ENCODE results near the gene PIK3CB. TPM values are rescaled to one million over a fixed set of nuclear protein-coding genes. Genes with fewer than 3 reads are reported as not detected.

PIK3CB gene
- total RNA-seq, 2 experiments from 2014 or later, result 13.5 to 14.4 TPM

DNA sequence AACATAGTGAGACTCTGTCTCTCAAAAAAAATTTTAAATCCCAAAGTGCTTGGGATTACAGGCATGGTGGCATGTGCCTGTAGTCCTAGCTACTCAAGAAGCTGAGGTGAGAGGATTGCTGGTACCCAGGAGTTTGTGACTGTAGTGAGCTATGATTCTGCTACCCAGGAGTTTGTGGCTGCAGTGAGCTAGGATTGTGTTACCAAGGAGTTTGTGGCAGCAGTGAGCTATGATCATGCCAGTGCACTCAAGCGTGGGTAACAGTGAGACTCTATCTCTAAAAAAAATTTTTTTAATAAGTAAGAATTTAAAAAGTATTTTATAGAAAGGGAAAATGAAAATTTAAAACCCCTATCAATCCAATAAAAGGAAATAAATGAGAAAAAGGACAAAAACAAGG lies 156.6 kb downstream of the PIK3CB start:
- no peak overlapping the region for H3K4me3 Mint-ChIP-seq
- H3K9me3 Mint-ChIP-seq, result peaks cover 12% of the 10 kb centered on the region
- POLR2A ChIA-PET, result no interaction called here
- H3K36me3 Mint-ChIP-seq (ENCODE audit: low read depth), result peaks cover 33% of the 10 kb centered on the region
- CTCF ChIA-PET, result interaction anchor here (1.6 to 2.4 kb wide), 2 partner anchors 11 to 238 kb away, joined by 4 to 8 read pairs; no protein-coding TSS in a partner anchor
- H3K27ac Mint-ChIP-seq, result no peak overlapping the region
- no peak for DNase-seq
- H3K4me1 Mint-ChIP-seq, result no peaks in the 10 kb centered on the region
- no peaks in the 10 kb centered on the region for H3K27me3 Mint-ChIP-seq

DNA sequence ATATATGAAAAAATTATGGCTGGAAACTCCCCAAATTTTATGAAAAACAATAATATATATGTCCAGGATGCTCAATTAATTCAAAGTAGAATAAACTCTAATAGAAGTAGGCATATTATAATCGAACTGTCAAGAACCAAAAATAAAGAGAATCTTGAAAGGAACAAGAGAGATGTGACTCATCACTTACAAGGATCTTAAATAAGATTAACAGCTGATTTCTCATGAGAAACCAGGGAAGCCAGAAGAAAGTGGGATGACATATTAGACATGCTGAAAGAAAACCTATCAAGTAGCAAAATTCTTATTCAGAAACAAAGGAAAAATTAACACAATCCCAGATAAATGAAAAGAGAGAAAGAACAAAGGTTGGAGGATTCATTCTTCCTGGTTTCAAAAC lies 159.3 kb downstream of the PIK3CB start:
- Mint-ChIP-seq H3K27ac (no peak overlapping the region), H3K36me3 (ENCODE audit: low read depth) (peaks cover 29% of the 10 kb centered on the region), H3K4me3 (no peak overlapping the region), H3K27me3 (no peaks in the 10 kb centered on the region), H3K4me1 (no peaks in the 10 kb centered on the region), H3K9me3 (peaks cover 12% of the 10 kb centered on the region)
- POLR2A ChIA-PET, result no interaction called here
- DNase-seq, result no peak
- CTCF ChIA-PET, result no interaction called here

GRCh38 chr3:138673641-138674530 lies 160.8 kb downstream of the PIK3CB start:
- DNase-seq, result no peak
- Mint-ChIP-seq H3K4me3 (no peak overlapping the region), H3K27me3 (no peaks in the 10 kb centered on the region), H3K9me3 (peaks cover 12% of the 10 kb centered on the region), H3K4me1 (no peaks in the 10 kb centered on the region), H3K36me3 (ENCODE audit: low read depth) (peaks cover 29% of the 10 kb centered on the region), H3K27ac (no peak overlapping the region)
- ChIA-PET POLR2A (no interaction called here), CTCF (interaction anchor here (1.1 kb wide), 1 partner anchor 250 kb away, joined by 3 read pairs; no protein-coding TSS in a partner anchor)

- POLR2A ChIA-PET, result no interaction called here
- DNase-seq, result no peak
- Mint-ChIP-seq H3K27me3 (no peaks in the 10 kb centered on the region), H3K36me3 (ENCODE audit: low read depth) (peaks cover 18% of the 10 kb centered on the region), H3K9me3 (peaks cover 6% of the 10 kb centered on the region), H3K27ac (no peak overlapping the region), H3K4me1 (no peaks in the 10 kb centered on the region), H3K4me3 (no peak overlapping the region)
- CTCF ChIA-PET, result interaction anchor here (1.4 kb wide), 2 partner anchors 246 to 253 kb away, joined by 4 to 5 read pairs; no protein-coding TSS in a partner anchor
Measured at GRCh38 chr3:138670407-138670806, 164.3 kb downstream of the PIK3CB start.

DNA sequence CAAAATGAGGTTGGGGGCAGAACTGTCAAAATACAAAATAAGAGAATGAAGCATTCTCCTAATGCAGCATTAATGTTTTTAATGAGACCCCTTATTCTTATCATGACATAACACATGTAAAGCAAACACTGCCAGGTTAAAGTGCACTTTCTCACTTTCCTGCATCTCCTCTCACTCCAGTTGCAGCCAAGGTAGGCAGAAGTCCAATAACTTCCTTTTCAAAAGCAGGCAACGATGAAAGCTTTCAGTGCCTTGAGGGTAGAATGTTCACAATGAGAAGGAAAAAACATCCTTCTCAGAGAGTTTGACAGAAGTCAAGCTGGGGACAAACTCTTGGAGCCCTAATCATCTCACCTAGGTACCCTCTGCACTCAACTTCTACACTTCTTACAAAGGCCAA lies 166.6 kb downstream of the PIK3CB start:
- H3K36me3 Mint-ChIP-seq (ENCODE audit: low read depth), result peaks cover 12% of the 10 kb centered on the region
- DNase-seq, result no peak
- H3K4me1 Mint-ChIP-seq, result no peaks in the 10 kb centered on the region
- no peak overlapping the region for H3K4me3 Mint-ChIP-seq
- POLR2A ChIA-PET, result no interaction called here
- no peaks in the 10 kb centered on the region for H3K27me3 Mint-ChIP-seq
- CTCF ChIA-PET, result interaction anchor here (0.6 kb wide), 1 partner anchor 43 kb away, joined by 3 read pairs; no protein-coding TSS in a partner anchor
- no peak overlapping the region for H3K27ac Mint-ChIP-seq
- H3K9me3 Mint-ChIP-seq, result no peaks in the 10 kb centered on the region

DNA sequence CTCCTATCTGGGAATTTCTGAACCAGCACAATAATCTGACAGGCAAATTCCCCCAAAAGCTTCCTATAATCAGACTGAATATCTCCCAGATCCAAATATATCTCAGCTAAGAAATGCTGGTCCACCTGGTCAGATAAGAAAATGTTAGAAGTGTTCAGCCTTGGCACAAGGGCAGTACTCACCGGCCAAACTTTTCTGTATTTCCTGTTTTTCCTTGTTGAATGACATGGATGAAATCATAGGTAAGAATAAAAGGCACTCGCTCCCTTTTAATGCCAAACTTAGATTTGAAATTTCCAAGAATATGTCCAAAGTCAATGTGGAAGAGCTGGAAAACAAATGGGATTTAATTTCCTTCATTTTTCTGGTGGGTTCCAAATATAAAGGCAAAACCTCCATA lies 177.2 kb downstream of the PIK3CB start:
- Mint-ChIP-seq H3K4me3 (no peak overlapping the region), H3K27me3 (no peaks in the 10 kb centered on the region), H3K9me3 (no peaks in the 10 kb centered on the region), H3K36me3 (ENCODE audit: low read depth) (peaks cover 15% of the 10 kb centered on the region), H3K4me1 (no peaks in the 10 kb centered on the region), H3K27ac (no peak overlapping the region)
- POLR2A ChIA-PET, result no interaction called here
- CTCF ChIA-PET, result no interaction called here
- DNase-seq, result no peak

- Mint-ChIP-seq H3K4me3 (no peak overlapping the region), H3K36me3 (ENCODE audit: low read depth) (peaks cover 37% of the 10 kb centered on the region), H3K27ac (no peak overlapping the region), H3K9me3 (peaks cover 7% of the 10 kb centered on the region), H3K27me3 (no peaks in the 10 kb centered on the region), H3K4me1 (no peaks in the 10 kb centered on the region)
- DNase-seq, result no peak
- CTCF ChIA-PET, result interaction anchor here (1.5 kb wide), 1 partner anchor 262 kb away, joined by 3 read pairs; no protein-coding TSS in a partner anchor
- POLR2A ChIA-PET, result no interaction called here
Measured at GRCh38 chr3:138653567-138653966, 181.2 kb downstream of the PIK3CB start.

DNA sequence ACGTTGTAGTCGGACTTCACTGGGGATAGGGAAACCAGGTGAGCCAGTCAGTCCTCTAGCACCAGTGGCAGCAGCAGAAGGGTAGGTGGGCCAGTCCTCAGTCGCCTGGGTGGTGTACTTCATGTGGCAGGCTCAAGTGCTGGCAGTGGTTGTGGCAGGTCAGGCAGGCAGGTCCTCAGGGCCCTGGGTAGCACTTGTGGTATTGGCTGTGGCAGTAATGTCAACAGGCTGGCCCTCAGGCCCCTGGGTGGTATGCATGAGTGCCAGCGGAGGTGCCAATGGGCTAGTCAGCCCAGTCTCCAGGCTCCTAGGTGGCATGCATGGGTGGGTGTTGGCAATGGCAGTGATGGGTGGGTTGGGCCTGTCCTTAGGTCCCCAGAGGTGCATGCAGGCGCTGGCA lies 185.6 kb downstream of the PIK3CB start:
- H3K27me3 Mint-ChIP-seq, result no peaks in the 10 kb centered on the region
- peaks cover 30% of the 10 kb centered on the region for H3K9me3 Mint-ChIP-seq
- peaks cover 47% of the 10 kb centered on the region for H3K36me3 Mint-ChIP-seq (ENCODE audit: low read depth)
- no peaks in the 10 kb centered on the region for H3K4me1 Mint-ChIP-seq
- CTCF ChIA-PET, result no interaction called here
- H3K4me3 Mint-ChIP-seq, result no peak overlapping the region
- DNase-seq, result no peak
- H3K27ac Mint-ChIP-seq, result no peak overlapping the region
- POLR2A ChIA-PET, result no interaction called here

GRCh38 chr3:138646513-138646912 lies 188.2 kb downstream of the PIK3CB start:
- Mint-ChIP-seq H3K9me3 (peaks cover 40% of the 10 kb centered on the region), H3K36me3 (ENCODE audit: low read depth) (peaks cover 35% of the 10 kb centered on the region), H3K27ac (no peak overlapping the region), H3K4me1 (no peaks in the 10 kb centered on the region), H3K4me3 (no peak overlapping the region), H3K27me3 (no peaks in the 10 kb centered on the region)
- CTCF ChIA-PET, result interaction anchor here (1.5 kb wide), 1 partner anchor 277 kb away, joined by 3 read pairs; no protein-coding TSS in a partner anchor
- DNase-seq, result no peak
- POLR2A ChIA-PET, result no interaction called here

DNA sequence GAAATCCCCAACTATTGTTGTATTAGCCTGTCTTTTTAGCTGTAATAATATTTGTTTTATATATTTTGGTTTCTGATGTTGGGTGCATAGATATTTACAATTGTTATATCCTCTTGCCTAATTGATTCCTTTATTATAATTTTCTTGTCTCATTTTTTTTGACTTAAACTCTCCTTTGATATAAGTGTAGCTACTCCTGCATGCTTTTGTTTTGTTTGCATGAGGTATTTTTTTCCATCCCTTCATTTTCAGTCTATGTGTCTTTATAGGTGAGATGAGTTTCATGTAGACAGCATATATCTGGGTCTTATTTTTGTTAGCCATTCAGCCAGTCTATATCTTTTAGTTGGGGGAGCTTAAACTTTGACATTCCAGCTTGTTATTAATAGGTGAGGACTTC lies 188.7 kb downstream of the PIK3CB start:
- no peak for DNase-seq
- ChIA-PET CTCF (interaction anchor here (1.5 kb wide), 1 partner anchor 277 kb away, joined by 3 read pairs; no protein-coding TSS in a partner anchor), POLR2A (no interaction called here)
- H3K4me1 Mint-ChIP-seq, result no peaks in the 10 kb centered on the region
- H3K4me3 Mint-ChIP-seq, result no peak overlapping the region
- no peaks in the 10 kb centered on the region for H3K27me3 Mint-ChIP-seq
- H3K36me3 Mint-ChIP-seq (ENCODE audit: low read depth), result peaks cover 32% of the 10 kb centered on the region
- no peak overlapping the region for H3K27ac Mint-ChIP-seq
- peaks cover 40% of the 10 kb centered on the region for H3K9me3 Mint-ChIP-seq

DNA sequence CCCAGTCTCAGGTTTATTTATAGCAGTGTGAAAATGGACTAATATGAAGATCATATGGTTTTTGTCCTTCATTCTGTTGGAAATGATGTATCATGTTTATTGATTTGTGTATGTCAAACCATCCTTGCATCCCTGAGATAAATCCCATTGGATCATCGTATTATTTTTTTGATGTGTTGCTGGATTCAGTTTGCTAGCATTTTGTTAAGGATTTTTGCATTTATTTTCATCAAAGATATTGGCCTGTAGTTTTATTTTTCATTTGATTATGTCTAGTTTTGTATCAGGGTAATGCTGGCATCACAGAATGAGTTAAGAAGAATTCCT lies 191.8 kb downstream of the PIK3CB start:
- no peaks in the 10 kb centered on the region for H3K27me3 Mint-ChIP-seq
- H3K4me3 Mint-ChIP-seq, result no peak overlapping the region
- POLR2A ChIA-PET, result no interaction called here
- no peak overlapping the region for H3K27ac Mint-ChIP-seq
- no peak for DNase-seq
- no peaks in the 10 kb centered on the region for H3K4me1 Mint-ChIP-seq
- peaks cover 36% of the 10 kb centered on the region for H3K9me3 Mint-ChIP-seq
- CTCF ChIA-PET, result no interaction called here
- peaks cover 10% of the 10 kb centered on the region for H3K36me3 Mint-ChIP-seq (ENCODE audit: low read depth)

- ChIA-PET CTCF (interaction anchor here (1.5 kb wide), 1 partner anchor 294 kb away, joined by 4 read pairs; no protein-coding TSS in a partner anchor), POLR2A (no interaction called here)
- Mint-ChIP-seq H3K4me3 (no peak overlapping the region), H3K36me3 (ENCODE audit: low read depth) (peaks cover 6% of the 10 kb centered on the region), H3K27me3 (no peaks in the 10 kb centered on the region), H3K9me3 (peaks cover 32% of the 10 kb centered on the region), H3K4me1 (no peaks in the 10 kb centered on the region), H3K27ac (no peak overlapping the region)
- no peak for DNase-seq
Measured at GRCh38 chr3:138642226-138642926, 192.4 kb downstream of the PIK3CB start.

GRCh38 chr3:138640537-138640936 lies 194.2 kb downstream of the PIK3CB start:
- Mint-ChIP-seq H3K27me3 (no peaks in the 10 kb centered on the region), H3K4me3 (no peak overlapping the region), H3K4me1 (no peaks in the 10 kb centered on the region), H3K27ac (no peak overlapping the region), H3K9me3 (peaks cover 20% of the 10 kb centered on the region), H3K36me3 (ENCODE audit: low read depth) (no peaks in the 10 kb centered on the region)
- DNase-seq, result no peak
- CTCF ChIA-PET, result interaction anchor here (1.5 kb wide), 1 partner anchor 295 kb away, joined by 4 read pairs; no protein-coding TSS in a partner anchor
- POLR2A ChIA-PET, result no interaction called here
